B cell (primary cell): Measurements from ENCODE around the gene ZNF484. TPM values are rescaled to one million over a fixed set of nuclear protein-coding genes. Genes with fewer than 3 reads are reported as not detected.

Experiments
- ATAC-seq: fragments of 200-7000 bp; cut with Tn5 transposase; one replicate; pipeline ENCODE4 v1.10.0; 2021; ENCODE audit warnings: low read depth, mild to moderate bottlenecking, moderate number of reproducible peaks, moderate library complexity
- CTCF ChIA-PET: fragments of 350-600 bp; sonication (Branson Sonifier 250); formaldehyde crosslinking; loops from one replicate; lab custom pipeline; 2021; ENCODE audit warnings: antibody characterized with exemption, inconsistent platforms; lab: Charles Lee
- POLR2A ChIA-PET: fragments of 350-600 bp; sonication (Branson Sonifier 250); formaldehyde crosslinking; loops from one replicate; lab custom pipeline; 2021; ENCODE audit warnings: antibody characterized with exemption; lab: Charles Lee
- DNase-seq: peaks from one replicate; pipeline ENCODE4 v3.0.0; 2013
- H2AFZ ChIP-seq: 2 replicates; pipeline ENCODE4 v1.6.1; 2012; ENCODE audit warnings: mild to moderate bottlenecking, low read depth, low read length; ENCODE audit not compliant: insufficient read depth, poor library complexity, severe bottlenecking
- H3K27ac ChIP-seq, 2 donors: 1 replicate in 1 of 2; 2 replicates in 1 of 2; pipeline ENCODE4 v1.5.1; 2012 to 2013; ENCODE audit warnings: low read length in 2 of 2, mild to moderate bottlenecking in 2 of 2, moderate library complexity in 1 of 2
- H3K27me3 ChIP-seq, 4 experiments: fragments of 200-600 bp in 1 of 4; sonication (generic) in 1 of 4; replicated peaks in 1 of 4; 1 replicate in 2 of 4; 2 replicates in 2 of 4; pipeline versions ENCODE4 v1.6.1 to v1.7.0; 2013 to 2016; ENCODE audit warnings: low read length in 3 of 4, mild to moderate bottlenecking in 2 of 4, mixed read lengths in 1 of 4, moderate library complexity in 1 of 4; ENCODE audit not compliant: insufficient read depth in 4 of 4, control insufficient read depth in 3 of 4; ENCODE audit errors: control extremely low read depth in 1 of 4
- H3K36me3 ChIP-seq, 2 experiments: replicated peaks in 1 of 2; 1 replicate in 1 of 2; 2 replicates in 1 of 2; pipeline versions ENCODE4 v1.6.1 to v1.7.1; 2013; ENCODE audit warnings: low read length in 1 of 2; ENCODE audit not compliant: insufficient read depth in 2 of 2, control insufficient read depth in 1 of 2; ENCODE audit errors: control extremely low read depth in 1 of 2, extremely low read depth in 1 of 2
- H3K4me1 ChIP-seq, 2 donors: fragments of 200-600 bp in 1 of 2; sonication (generic) in 1 of 2; 1 replicate in 1 of 2; 2 replicates in 1 of 2; pipeline versions ENCODE4 v1.5.1 to v1.6.1; 2013 to 2017; ENCODE audit warnings: low read length in 2 of 2; ENCODE audit not compliant: control insufficient read depth in 2 of 2, insufficient read depth in 2 of 2
- H3K4me2 ChIP-seq: replicated peaks from 2 replicates; pipeline ENCODE3; 2012; ENCODE audit warnings: mild to moderate bottlenecking, low read depth, low read length; ENCODE audit not compliant: poor library complexity, severe bottlenecking
- H3K4me3 ChIP-seq, 5 experiments: fragments of 200-600 bp in 1 of 5; sonication (generic) in 1 of 5; 1 replicate in 3 of 5; 2 replicates in 2 of 5; pipeline versions ENCODE4 v1.5.1 to v1.7.0; 2011 to 2016; ENCODE audit warnings: low read length in 4 of 5, mild to moderate bottlenecking in 4 of 5, low read depth in 2 of 5, control low read depth in 1 of 5, moderate library complexity in 1 of 5; ENCODE audit not compliant: insufficient read depth in 1 of 5; ENCODE audit errors: control extremely low read depth in 1 of 5, extremely low read depth in 1 of 5
- H3K79me2 ChIP-seq: fragments of 200-600 bp; sonication (generic); one replicate; pipeline ENCODE4 v1.6.0; 2016; ENCODE audit warnings: low read length; ENCODE audit not compliant: control insufficient read depth, insufficient read depth
- H3K9ac ChIP-seq: fragments of 200-600 bp; sonication (generic); 2 replicates; pipeline ENCODE4 v1.6.1; 2017; ENCODE audit warnings: mild to moderate bottlenecking, low read length, moderate library complexity
- H3K9me3 ChIP-seq, 3 donors: one replicate each; pipeline versions ENCODE4 v1.6.1 to v1.7.1; 2013; ENCODE audit warnings: low read length in 2 of 3; ENCODE audit not compliant: control insufficient read depth in 2 of 3, insufficient read depth in 1 of 3; ENCODE audit errors: control extremely low read depth in 1 of 3
- H4K20me1 ChIP-seq: 2 replicates; pipeline ENCODE4 v1.6.0; 2012; ENCODE audit warnings: mild to moderate bottlenecking, low read length; ENCODE audit not compliant: insufficient read depth, control insufficient read depth, poor library complexity, severe bottlenecking
- H3K27ac Mint-ChIP-seq: one replicate; pipeline ENCODE4 v1.8.0; 2021; ENCODE audit warnings: mixed read lengths
- H3K27me3 Mint-ChIP-seq: one replicate; pipeline ENCODE4 v1.8.0; 2021; ENCODE audit warnings: mixed read lengths
- H3K4me1 Mint-ChIP-seq: one replicate; pipeline ENCODE4 v1.8.0; 2021; ENCODE audit warnings: mixed read lengths
- H3K4me3 Mint-ChIP-seq: one replicate; pipeline ENCODE4 v1.8.0; 2021; ENCODE audit warnings: mixed read lengths
- H3K9me3 Mint-ChIP-seq: one replicate; pipeline ENCODE4 v1.8.0; 2022; ENCODE audit warnings: mixed read lengths; ENCODE audit not compliant: insufficient read depth
- CTCF ChIP-seq: fragments of 200-600 bp; IDR thresholded peaks from one replicate; pipeline ENCODE4 v1.8.0; 2022; ENCODE audit warnings: antibody characterized with exemption, mild to moderate bottlenecking
- EZH2 ChIP-seq: IDR thresholded peaks from 2 replicates; pipeline ENCODE4 v1.6.1; 2012; ENCODE audit warnings: borderline replicate concordance, low read depth, mild to moderate bottlenecking, moderate library complexity, low read length; ENCODE audit not compliant: insufficient read depth, poor library complexity, severe bottlenecking
- WGBS: methylation state at CpG from one replicate; pipeline ENCODE4 v1.1.5; 2013; ENCODE audit warnings: missing lambda C conversion rate; ENCODE audit not compliant: insufficient coverage; 5-methylcytosine and 5-hydroxymethylcytosine counted together
- intact Hi-C: fragments of 100-400 bp; cut with micrococcal nuclease; formaldehyde crosslinking; loops from one replicate; pipeline ENCODE4 v1.10.0; 2022
- polyA plus RNA-seq: library from polyadenylated mRNA; depleted of rRNA; stranded (reverse); fragments of >200 nt; gene quantifications from 2 replicates; pipeline ENCODE4 v1.2.3, GENCODE V29; 2012
- total RNA-seq, 2 donors: library from RNA; stranded (reverse); fragments of 120-200 nt in 1 of 2; gene quantifications; 1 replicate in 1 of 2; 2 replicates in 1 of 2; pipeline versions ENCODE4 v1.2.3 to v1.2.4, GENCODE V29; 2013 to 2022

Gene ZNF484
- total and polyA plus RNA-seq, 2 donors (not counting 1 experiment from before 2014, with no cell fraction given), result 2.2 to 22.7 TPM

GRCh38 chr9:92917176-92917800 is 39.5 kb upstream of the ZNF484 start:
- ATAC-seq (no peak), DNase-seq (no peak)
- no peak overlapping the region for H3K4me2 ChIP-seq
- TF ChIP-seq CTCF, result no peak
- no peak for TF ChIP-seq EZH2
- ChIA-PET POLR2A (no interaction called here), CTCF (no interaction called here)
- H3K9me3 ChIP-seq, result peaks cover 0 to 3% (median 0%) of the 10 kb centered on the region in 3 donors
- no peaks in the 10 kb centered on the region for H3K36me3 ChIP-seq
- Mint-ChIP-seq H3K4me1 (peaks cover 11% of the 10 kb centered on the region), H3K4me3 (no peak overlapping the region), H3K27ac (no peak overlapping the region), H3K27me3 (peaks cover 19% of the 10 kb centered on the region), H3K9me3 (no peaks in the 10 kb centered on the region)
- no peak overlapping the region for H2AFZ ChIP-seq
- peaks cover 0 to 3% (median 0%) of the 10 kb centered on the region in 4 experiments for H3K27me3 ChIP-seq
- intact Hi-C loops, result no loop called here
- no peaks in the 10 kb centered on the region for H3K79me2 ChIP-seq
- H3K9ac ChIP-seq, result no peak overlapping the region
- no peak overlapping the region for H3K27ac ChIP-seq
- no peak overlapping the region for H3K4me3 ChIP-seq
- WGBS, result 23% methylated on average over 2 of the region's 2 CpGs
- no peaks in the 10 kb centered on the region for H4K20me1 ChIP-seq
- H3K4me1 ChIP-seq, result no peaks in the 10 kb centered on the region
